GM21786 (cell line): Measurements from ENCODE around the gene SYNRG.

Experiments
- ATAC-seq: cut with Tn5 transposase; IDR thresholded peaks from one replicate; pipeline ENCODE4 v1.9.1; 2021; ENCODE audit not compliant: unreplicated experiment

SYNRG gene

DNA sequence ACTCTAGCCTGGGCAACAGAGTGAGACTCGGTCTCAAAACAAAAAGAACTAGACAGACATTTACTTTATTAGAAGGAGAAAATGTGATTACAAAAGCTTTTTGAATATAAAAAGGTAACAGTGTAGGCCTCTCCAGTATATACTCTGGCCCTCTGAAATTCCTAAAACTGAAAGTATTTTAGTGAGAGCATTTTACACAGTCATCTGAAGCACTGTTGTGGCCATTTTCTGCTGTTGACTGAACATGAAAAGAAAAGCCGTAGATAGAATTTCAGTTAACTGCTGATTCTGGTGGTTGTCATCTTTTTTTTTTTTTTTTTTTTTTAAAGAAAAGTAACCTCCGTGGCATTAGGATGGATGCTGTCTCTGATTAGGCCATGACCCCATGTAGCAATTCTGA lies 103.9 kb downstream of the SYNRG start:
- ATAC-seq: no peak

DNA sequence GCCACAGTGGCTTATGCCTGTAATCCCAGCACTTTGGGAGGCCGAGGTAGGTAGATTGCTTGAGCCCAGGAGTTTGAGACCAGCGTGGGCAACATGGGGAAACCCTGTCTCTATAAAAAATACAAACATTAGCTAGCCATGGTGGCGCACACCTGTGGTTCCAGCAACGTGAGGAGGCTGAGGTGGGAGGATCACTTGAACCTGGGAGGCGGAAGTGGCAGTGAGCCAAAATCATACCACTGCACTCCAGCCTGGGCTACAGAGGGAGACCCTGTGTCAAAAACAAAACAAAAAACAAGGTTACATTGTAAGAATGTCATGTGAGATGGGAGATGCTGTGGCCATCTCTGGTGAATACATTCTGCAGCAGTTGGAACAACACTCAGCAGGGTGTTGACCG lies 106.1 kb downstream of the SYNRG start:
- ATAC-seq: no peak

- ATAC-seq: no peak
Observed at GRCh38 chr17:37502009-37502936, 106.9 kb downstream of the SYNRG start.

DNA sequence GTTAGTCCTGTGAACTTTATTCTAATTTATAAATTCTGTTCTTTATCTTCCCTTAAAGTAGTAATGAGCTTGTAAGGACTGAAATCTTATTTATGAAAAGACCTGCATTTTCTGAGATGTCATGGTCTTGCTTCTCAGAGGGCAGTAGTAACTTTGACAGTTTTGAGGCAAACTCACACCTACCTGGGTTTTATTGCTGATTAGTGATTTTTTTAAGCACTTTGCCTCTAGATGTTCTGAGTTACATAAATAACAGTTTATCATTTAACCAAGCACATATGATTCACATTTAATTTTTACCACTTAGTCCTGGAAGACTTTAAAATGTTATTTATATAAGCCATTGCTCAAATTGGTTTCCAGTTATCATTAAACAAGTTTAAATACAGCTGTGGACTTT lies 108.8 kb downstream of the SYNRG start:
- ATAC-seq: no peak

DNA sequence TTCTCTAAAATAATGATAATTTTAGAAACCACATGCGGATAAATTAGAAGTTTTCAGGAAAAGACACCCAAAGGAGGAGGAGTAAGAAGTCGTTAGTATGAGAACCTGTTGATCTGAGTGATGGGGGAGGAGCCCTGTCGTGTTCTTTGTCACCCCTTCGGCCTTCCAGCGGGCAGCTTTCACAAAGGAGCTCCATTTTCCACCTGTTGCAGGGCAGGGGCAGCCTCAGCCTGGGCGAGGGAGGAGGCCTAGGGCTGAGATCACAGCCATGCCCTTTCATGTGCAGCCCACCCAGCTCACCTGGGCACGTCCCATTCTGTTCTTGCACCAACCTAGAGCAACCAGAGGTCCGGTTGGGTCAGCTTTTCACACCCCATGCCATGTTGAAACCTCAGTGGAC lies 114.2 kb downstream of the SYNRG start:
- no peak for ATAC-seq

- no peak for ATAC-seq
Observed at GRCh38 chr17:37494401-37494831, 114.8 kb downstream of the SYNRG start.

DNA sequence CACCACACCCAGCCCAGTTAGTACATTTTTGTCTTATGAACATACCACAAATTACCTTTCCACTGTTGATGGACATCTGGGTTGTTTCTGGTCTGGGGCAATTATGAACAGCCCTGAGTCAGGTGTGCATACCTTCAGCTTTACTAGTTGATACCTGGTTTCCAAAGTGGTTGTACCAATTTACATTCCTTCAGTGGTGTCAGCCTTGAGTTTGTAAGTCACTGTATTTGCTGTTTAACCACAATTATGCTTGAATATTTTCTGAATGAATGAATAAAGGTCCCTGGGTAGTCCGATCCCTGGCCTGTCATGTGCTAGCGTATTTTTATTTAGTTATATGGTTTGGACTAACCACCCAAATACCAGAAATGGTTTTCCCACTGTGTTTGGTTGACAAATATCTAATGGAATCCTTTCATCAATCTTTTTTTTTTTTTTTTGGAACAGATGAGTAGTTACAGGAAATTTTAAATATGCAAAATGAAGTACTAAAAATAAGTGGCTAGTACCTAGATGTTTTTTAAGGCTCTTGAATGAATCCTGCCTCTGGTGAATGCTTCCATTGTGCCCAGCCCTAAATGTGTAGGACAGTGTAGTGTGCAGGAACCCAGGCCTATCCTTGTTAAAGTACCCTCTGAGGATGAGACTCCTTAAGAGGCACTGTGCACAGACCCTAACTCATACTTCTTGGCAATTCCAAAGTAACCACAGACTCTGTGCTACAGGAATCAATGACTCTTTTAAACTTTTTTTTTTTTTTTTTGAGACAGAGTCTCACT lies 115.8 kb downstream of the SYNRG start:
- ATAC-seq: no peak

DNA sequence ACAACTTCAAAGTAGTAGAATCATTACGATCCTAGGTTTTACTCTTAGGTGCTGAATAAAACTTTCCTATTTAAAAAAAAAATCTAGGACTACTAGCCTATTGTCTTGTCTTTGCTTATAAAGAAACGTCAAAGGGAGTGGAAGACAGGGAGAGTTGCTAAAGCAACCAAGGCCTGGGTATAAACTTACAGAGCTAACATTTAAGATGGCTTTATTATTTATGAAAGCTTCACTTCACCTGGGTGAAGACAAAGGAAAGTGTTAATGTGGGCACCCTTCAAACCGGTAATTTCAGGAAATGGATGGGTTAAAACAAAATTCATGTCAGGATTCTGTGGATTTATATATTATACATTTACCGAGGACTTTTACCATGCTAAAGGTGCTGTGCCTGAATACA lies 117.1 kb downstream of the SYNRG start:
- ATAC-seq: no peak

DNA sequence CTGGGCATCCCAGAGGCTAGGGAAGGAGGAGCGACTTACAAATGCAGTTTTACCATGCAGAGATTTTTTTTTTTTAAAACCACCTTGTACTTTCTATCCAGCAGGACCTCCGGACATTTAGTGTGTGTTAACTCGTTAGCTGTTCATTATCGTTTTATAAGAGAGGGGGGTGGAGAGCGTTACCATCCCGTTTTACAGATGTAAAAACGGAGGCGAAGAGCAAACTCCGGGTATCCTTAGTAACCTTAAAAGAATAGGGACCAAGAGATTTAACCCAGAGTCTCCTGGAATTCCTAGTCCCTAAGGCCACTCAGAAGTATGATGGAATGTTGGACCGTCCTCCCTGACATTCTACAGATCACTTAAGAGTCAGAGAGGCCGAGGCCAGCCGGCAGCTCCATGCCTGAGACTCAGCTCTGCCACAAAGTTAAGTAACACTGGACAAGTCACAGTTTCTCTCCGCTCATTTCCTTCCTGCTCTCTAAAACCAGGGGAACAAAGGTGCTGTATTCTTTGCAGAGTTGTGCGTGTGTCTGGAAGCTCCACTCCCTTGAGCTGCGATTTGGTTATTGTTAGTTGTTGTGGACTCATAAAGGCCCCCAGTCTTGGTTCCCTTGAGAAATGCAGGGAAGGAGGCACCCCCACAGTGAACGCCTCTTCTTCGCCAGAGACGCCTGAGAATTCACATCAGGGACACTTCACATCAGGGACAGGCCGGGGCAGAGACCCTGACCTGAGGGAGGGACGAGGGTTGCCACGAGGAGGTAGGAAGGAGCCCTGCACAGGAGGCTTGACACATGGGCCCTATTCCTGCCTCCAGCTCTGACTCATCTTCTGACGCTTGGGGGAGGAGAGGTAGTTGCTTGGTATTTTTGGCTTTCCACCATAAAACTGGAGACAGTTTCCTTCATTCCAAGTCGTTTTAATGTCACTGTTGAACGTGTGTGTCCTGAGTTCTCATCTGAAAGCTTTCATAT lies 118.3 kb downstream of the SYNRG start:
- ATAC-seq: no peak

GRCh38 chr17:37490022-37490587 lies 119.1 kb downstream of the SYNRG start:
- peak; percentile 43 for ATAC-seq

DNA sequence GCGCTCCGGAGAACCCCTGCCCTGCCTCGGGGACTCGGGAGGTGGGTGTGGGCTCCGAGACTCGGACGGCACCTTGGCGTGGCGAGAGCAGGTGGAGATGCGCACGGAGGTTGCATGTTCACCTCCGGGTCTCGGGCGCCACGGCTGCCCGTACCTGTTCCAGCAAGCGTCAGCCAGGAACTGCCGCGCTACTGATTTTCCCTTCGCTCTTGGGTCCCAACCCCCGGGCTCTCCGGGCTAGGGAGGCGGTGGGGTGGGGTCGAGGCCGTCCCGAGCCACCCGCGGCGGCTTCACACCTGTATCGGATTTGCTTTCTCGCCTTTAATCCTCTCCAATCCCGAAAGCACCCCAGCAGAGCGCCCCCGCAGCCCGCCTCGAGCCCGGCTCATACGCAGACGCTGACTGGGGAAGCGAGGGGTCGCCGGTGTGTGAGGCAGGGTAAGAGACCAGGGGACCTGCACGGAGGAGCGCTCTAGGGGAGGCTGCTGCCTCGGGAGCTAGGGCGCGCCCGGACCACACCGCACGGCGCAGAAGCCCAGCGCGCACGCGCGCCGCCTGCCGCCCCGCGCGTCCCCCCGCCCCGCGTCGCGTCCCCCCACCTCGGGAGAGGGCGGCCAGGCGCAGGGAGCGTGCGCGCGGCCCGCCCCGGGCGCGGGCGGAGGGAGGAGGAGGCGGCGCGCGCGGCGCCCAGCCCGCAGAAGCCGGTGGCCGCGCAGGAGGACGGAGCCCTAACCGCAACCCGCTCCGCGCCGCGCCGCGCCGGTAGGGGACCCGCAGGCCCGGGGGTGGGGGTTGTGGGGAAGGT lies 119.8 kb downstream of the SYNRG start, which contains the start of gene DUSP14:
Gene DUSP14 (plus strand): TSS at position 695 of the 805 bp plus-strand sequence. CDS start 22,382 bp downstream, outside the sequence.
- peak; percentile 68 for ATAC-seq

DNA sequence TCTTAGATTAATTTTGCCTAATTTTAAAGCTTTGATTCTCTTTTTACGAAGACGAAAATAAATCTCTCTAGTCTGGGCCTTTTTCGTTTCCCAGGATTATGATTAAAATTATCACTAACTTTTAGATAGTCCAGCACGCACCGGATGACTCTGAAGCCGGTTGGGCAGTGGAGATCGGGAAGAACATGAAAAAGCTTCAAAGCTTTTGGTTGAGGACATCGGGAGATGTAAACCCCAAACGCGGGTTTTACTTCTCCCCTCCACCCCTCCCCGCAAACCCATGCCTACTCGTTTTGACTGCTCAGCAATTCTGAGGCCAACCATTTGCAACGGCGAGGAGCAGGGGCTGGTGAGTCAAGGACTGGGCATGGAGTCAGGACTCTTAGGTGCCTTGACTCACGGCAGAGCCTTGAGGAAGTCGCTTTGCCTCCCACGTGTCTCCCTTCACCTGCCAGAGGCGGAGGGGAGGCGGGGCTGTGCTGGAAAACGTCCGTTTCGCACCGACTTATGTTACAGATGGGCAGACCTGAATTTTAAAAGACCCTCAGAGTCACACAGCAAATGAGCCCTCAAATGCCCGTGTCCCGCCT lies 120.5 kb downstream of the SYNRG start:
- no peak for ATAC-seq

GRCh38 chr17:37488009-37488604 lies 121.1 kb downstream of the SYNRG start:
- no peak for ATAC-seq

DNA sequence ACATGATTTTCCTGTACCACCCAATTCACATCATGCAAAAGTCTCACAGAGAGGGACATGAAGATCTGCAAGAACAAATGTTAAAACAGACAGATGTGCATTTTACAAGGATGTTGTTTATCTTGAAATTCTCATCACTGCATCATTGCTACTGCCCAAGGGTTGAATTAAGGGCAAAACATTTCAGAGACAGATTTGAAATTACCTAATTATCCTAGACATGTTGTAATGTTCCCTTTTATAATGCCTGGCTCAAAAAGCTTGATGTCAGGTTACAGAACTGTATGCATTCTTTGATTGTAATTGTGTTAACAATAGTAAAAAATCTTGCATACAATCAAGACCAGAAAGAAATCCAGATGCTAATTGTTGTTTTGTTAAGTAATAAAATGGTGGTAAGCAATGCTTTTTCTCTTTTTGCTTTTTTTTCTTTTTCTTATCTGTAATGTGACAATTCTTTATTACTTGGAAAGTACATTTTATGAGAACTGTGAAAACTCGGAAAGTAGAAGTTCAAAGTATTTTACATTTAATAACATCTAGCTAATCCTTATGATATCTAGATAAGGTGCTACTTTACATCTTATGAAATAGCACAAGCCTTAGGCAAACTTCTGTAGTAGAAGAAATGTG lies 123.2 kb downstream of the SYNRG start:
- ATAC-seq: no peak

- ATAC-seq: no peak
Observed at GRCh38 chr17:37483311-37484039, 125.7 kb downstream of the SYNRG start.

DNA sequence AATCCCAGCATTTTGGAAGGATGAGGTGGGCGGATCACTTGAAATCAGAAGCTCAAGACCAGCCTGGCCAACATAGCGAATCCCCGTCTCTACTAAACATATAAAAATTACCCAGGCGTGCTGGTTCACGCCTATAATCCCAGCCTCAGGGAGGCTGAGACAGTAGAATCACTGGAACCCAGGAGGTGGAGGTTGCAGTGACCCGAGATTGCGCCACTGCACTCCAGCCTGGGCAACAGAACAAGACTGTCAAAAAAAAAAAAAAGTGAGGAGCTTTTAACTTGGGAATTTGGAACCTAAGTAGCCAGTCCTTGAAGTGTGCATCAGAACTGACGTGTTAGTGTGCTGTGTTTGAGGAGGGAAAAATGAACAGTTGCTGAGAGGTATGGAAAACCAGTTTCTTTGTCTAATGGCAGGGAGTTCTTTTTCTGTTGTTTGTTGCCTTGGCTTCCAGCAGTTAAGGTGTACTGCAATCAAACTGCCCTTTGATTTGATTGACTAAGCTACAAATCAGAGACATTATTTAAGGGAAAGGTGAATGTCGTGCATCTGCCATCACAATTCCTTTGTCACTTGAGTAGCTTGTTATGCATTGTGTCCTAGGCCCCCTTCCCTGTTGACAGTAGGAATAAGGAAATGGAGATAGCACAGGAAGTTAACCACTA lies 128.1 kb downstream of the SYNRG start:
- ATAC-seq: no peak

GRCh38 chr17:37480427-37480826 lies 128.8 kb downstream of the SYNRG start:
- no peak for ATAC-seq
